Measurements from ENCODE around the gene NPAS3. TPM values are rescaled to one million over a fixed set of nuclear protein-coding genes. Genes with fewer than 3 reads are reported as not detected.
A peak's percentile ranks its signal among the peaks of the same experiment; 100 is the strongest.

Gene NPAS3
- total and polyA plus RNA-seq, 2 donors (not counting 1 experiment from before 2014, with no cell fraction given) = 0.10 to 0.50 TPM

GRCh38 chr14:33609582-33609981 is 670.9 kb downstream of the NPAS3 start:
- Histone ChIP-seq H3K9me3 (ENCODE audit: control insufficient read depth, insufficient read depth, low read depth, low read length) (no peaks in the 10 kb centered on the region), H3K4me2 (ENCODE audit: extremely low read depth, insufficient read depth, low read length) (no peak overlapping the region), H3K9ac (ENCODE audit: insufficient read depth, low read length) (no peak overlapping the region), H2AFZ (ENCODE audit: low read length) (no peak overlapping the region), H4K20me1 (ENCODE audit: control insufficient read depth, extremely low read depth, insufficient read depth, low read length) (no peaks in the 10 kb centered on the region), H3K27me3 (ENCODE audit: control insufficient read depth, insufficient read depth, low read length) (no peaks in the 10 kb centered on the region), H3K4me3 (replicated peaks in 1 of 4; ENCODE audit: control extremely low read depth in 1 of 4, insufficient read depth in 1 of 4, low read depth in 3 of 4, low read length in 4 of 4) (no peak overlapping the region), H3K36me3 (ENCODE audit: control insufficient read depth, insufficient read depth, low read length) (no peaks in the 10 kb centered on the region), H3K27ac (ENCODE audit: insufficient read depth, low read length) (no peak overlapping the region), H3K4me1 (ENCODE audit: control insufficient read depth, extremely low read depth, insufficient read depth, low read length) (no peaks in the 10 kb centered on the region), H3K79me2 (ENCODE audit: control insufficient read depth, insufficient read depth, low read length) (no peaks in the 10 kb centered on the region)
- TF ChIP-seq CTCF (conservative IDR thresholded peaks at IDR 0.05 in 1 of 2, IDR thresholded peaks at IDR 0.05 in 1 of 2; ENCODE audit: low read depth in 1 of 2, low read length in 2 of 2) (no peak), EZH2 (IDR thresholded peaks at IDR 0.05; ENCODE audit: low read length, missing control alignments) (no peak)
- DNase-seq (ENCODE audit: low read depth in 2 of 2) = no peak

DNA sequence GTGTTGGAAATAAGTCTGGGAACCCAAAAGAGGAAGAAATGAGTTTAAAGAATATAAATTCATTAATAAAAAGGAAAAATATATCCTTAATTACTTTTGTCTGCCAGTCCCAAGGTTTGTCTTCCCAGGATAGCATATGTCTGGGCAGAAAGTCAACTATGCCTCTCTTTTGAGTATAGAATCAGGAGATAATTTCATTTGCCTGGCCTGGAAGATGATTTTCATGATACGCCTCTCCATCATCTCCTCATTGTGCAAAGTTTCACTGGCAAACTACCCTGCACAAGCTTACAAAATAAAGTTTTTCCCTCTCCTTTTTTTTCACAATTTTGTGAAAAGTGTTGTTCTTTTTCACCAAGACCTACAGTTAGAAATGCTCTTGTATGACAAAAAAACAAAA is 671.4 kb downstream of the NPAS3 start:
- Histone ChIP-seq H2AFZ (ENCODE audit: low read length) (no peak overlapping the region), H3K9ac (ENCODE audit: insufficient read depth, low read length) (no peak overlapping the region), H3K36me3 (ENCODE audit: control insufficient read depth, insufficient read depth, low read length) (no peaks in the 10 kb centered on the region), H3K27ac (ENCODE audit: insufficient read depth, low read length) (no peak overlapping the region), H3K27me3 (ENCODE audit: control insufficient read depth, insufficient read depth, low read length) (no peaks in the 10 kb centered on the region), H3K9me3 (ENCODE audit: control insufficient read depth, insufficient read depth, low read depth, low read length) (no peaks in the 10 kb centered on the region), H3K4me3 (replicated peaks in 1 of 4; ENCODE audit: control extremely low read depth in 1 of 4, insufficient read depth in 1 of 4, low read depth in 3 of 4, low read length in 4 of 4) (no peak overlapping the region), H3K4me1 (ENCODE audit: control insufficient read depth, extremely low read depth, insufficient read depth, low read length) (no peaks in the 10 kb centered on the region), H4K20me1 (ENCODE audit: control insufficient read depth, extremely low read depth, insufficient read depth, low read length) (no peaks in the 10 kb centered on the region), H3K79me2 (ENCODE audit: control insufficient read depth, insufficient read depth, low read length) (no peaks in the 10 kb centered on the region), H3K4me2 (ENCODE audit: extremely low read depth, insufficient read depth, low read length) (no peak overlapping the region)
- TF ChIP-seq EZH2 (IDR thresholded peaks at IDR 0.05; ENCODE audit: low read length, missing control alignments) (no peak), CTCF (conservative IDR thresholded peaks at IDR 0.05 in 1 of 2, IDR thresholded peaks at IDR 0.05 in 1 of 2; ENCODE audit: low read depth in 1 of 2, low read length in 2 of 2) (no peak)
- no peak for DNase-seq (ENCODE audit: low read depth in 2 of 2)

GRCh38 chr14:33611405-33612196 is 672.9 kb downstream of the NPAS3 start:
- H4K20me1 ChIP-seq (ENCODE audit: control insufficient read depth, extremely low read depth, insufficient read depth, low read length) = no peaks in the 10 kb centered on the region
- H3K4me2 ChIP-seq (ENCODE audit: extremely low read depth, insufficient read depth, low read length) = no peak overlapping the region
- H3K27me3 ChIP-seq (ENCODE audit: control insufficient read depth, insufficient read depth, low read length) = no peaks in the 10 kb centered on the region
- no peak overlapping the region for H3K9ac ChIP-seq (ENCODE audit: insufficient read depth, low read length)
- no peak for TF ChIP-seq CTCF (conservative IDR thresholded peaks at IDR 0.05 in 1 of 2, IDR thresholded peaks at IDR 0.05 in 1 of 2; ENCODE audit: low read depth in 1 of 2, low read length in 2 of 2)
- no peak for TF ChIP-seq EZH2 (IDR thresholded peaks at IDR 0.05; ENCODE audit: low read length, missing control alignments)
- H3K9me3 ChIP-seq (ENCODE audit: control insufficient read depth, insufficient read depth, low read depth, low read length) = no peaks in the 10 kb centered on the region
- no peak overlapping the region for H3K27ac ChIP-seq (ENCODE audit: insufficient read depth, low read length)
- no peaks in the 10 kb centered on the region for H3K4me1 ChIP-seq (ENCODE audit: control insufficient read depth, extremely low read depth, insufficient read depth, low read length)
- H3K36me3 ChIP-seq (ENCODE audit: control insufficient read depth, insufficient read depth, low read length) = no peaks in the 10 kb centered on the region
- DNase-seq (ENCODE audit: low read depth in 2 of 2) = peak; percentile 15 to 64
- no peaks in the 10 kb centered on the region for H3K79me2 ChIP-seq (ENCODE audit: control insufficient read depth, insufficient read depth, low read length)
- no peak overlapping the region for H2AFZ ChIP-seq (ENCODE audit: low read length)
- no peak overlapping the region for H3K4me3 ChIP-seq (replicated peaks in 1 of 4; ENCODE audit: control extremely low read depth in 1 of 4, insufficient read depth in 1 of 4, low read depth in 3 of 4, low read length in 4 of 4)
